ENCODE data around the gene MALT1.

DNA sequence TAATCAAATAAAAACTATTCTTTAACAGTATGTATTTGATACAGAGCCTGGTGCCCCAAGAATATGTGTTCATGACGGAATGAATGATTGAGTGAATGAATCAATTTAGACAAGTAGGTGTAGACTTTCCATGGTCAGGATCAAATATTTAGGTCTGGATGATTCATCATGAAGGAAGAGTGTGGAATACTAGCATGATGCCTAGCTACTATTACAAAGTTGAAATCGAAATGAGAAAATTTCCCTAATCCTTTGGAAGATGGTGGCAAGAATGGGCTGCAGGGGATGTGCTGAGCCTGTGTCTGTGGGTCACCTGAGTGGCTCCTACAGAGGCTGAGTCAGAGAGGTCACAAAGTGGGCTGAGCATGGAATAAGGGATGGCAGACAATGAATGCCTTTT, 3.1 kb upstream of the MALT1 start:
- TF ChIP-seq, protein P1, sequence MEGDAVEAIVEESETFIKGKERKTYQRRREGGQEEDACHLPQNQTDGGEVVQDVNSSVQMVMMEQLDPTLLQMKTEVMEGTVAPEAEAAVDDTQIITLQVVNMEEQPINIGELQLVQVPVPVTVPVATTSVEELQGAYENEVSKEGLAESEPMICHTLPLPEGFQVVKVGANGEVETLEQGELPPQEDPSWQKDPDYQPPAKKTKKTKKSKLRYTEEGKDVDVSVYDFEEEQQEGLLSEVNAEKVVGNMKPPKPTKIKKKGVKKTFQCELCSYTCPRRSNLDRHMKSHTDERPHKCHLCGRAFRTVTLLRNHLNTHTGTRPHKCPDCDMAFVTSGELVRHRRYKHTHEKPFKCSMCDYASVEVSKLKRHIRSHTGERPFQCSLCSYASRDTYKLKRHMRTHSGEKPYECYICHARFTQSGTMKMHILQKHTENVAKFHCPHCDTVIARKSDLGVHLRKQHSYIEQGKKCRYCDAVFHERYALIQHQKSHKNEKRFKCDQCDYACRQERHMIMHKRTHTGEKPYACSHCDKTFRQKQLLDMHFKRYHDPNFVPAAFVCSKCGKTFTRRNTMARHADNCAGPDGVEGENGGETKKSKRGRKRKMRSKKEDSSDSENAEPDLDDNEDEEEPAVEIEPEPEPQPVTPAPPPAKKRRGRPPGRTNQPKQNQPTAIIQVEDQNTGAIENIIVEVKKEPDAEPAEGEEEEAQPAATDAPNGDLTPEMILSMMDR (IDR thresholded peaks at IDR 0.05) = no peak
- TF ChIP-seq POLR2A (IDR thresholded peaks at IDR 0.05) (no peak), POLR2AphosphoS5 (IDR thresholded peaks at IDR 0.05) (no peak)
